Measurements from ENCODE around the gene LMAN2.

Gene LMAN2

DNA sequence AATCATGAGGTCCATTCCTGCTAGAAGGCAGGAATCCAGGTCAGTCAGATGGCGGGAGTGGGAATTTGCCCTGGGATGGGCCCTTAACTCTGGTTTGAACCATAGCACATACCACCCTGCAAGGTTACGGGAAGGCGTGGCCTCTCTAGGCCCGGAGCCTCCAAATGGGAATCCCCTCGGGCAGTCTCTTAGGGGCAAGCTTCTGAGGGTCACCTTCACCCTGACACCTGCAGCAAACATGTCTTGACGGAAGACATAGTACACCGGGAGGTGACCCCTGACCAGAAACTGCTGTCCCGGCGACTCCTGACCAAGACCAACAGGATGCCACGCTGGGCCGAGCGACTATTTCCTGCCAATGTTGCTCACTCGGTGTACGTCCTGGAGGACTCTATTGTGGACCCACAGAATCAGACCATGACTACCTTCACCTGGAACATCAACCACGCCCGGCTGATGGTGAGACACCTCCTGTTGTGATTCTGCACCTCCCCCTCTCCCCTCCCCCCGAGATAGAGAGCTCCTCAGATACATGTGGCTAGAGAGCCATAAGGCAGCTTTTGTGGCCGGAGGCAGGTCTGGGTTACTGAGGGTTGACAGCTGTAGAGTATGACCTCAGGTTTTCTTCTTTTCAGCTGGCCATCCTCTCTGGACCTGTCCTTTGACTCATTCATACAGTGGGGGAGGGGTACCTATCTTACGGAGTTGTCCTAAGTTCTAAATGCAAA is 46.9 kb downstream of the LMAN2 start:
- FAIRE-seq: no peak

DNA sequence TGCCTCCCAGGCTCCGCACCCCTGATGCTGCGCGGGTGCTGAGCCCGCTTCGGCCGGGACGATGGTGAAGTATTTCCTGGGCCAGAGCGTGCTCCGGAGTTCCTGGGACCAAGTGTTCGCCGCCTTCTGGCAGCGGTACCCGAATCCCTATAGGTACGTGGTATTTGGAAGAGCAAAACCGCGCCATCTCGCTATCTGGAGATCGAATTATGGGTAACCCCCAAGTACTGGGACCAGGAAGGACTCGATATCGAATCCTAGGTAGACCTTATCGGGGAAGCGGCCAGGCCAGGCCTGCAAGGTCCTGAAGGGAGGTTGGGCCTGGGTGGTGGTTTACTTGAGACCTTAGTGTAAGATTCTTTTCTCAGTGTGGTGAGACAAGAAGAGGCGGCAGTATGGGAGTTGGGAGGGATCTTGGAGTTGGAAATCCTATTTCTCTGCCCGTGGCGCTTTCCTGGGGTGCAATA is 47.5 kb downstream of the LMAN2 start:
- FAIRE-seq: no peak

DNA sequence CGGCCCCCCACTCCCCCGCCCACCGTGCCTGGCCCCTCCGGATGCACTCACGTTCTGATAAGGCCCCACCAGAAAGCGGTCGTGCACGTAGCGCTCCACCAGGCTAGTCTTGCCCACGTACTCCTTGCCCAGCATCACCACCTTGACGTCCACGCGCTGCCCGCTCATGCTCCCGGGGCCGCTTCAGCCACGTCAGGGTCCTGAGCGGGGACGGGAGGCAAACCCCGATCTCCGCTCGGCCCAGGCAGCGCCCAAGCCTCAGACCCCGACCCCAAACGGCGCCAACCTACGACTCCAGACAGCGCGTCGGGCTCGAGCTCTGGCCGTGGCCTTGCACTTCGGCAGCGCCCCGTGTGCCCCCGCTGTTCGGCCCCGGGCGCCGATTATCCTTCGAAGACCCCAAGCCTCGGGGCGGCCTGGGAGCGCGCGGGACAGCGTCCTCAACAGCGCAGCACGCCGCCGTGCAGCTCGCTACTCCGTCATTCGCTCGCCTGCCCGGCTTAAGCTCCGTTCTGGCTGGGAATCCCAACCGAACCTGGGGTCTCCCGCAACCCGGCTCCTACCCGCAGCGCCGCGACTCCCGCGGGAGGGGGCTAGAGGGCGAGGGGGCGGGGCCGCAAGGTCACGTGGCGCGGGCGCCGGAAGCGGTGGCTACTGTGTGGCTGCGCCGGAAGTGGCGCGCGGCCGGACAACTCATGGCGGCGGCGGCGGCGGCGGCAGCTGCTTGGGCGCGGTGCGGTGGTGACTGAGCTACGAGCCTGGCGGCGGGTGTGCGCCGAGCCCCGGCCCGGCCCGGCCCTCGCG is 48.1 kb downstream of the LMAN2 start, which contains the start of the genes PRELID1 and RAB24:
TSS of gene PRELID1 (plus strand) at position 679 of the 804 bp plus-strand sequence. CDS start 187 bp downstream, outside the sequence.
TSS of gene RAB24 (minus strand) at position 599 of the 804 bp plus-strand sequence. CDS start at position 168, 431 bp downstream.
- FAIRE-seq: no peak

DNA sequence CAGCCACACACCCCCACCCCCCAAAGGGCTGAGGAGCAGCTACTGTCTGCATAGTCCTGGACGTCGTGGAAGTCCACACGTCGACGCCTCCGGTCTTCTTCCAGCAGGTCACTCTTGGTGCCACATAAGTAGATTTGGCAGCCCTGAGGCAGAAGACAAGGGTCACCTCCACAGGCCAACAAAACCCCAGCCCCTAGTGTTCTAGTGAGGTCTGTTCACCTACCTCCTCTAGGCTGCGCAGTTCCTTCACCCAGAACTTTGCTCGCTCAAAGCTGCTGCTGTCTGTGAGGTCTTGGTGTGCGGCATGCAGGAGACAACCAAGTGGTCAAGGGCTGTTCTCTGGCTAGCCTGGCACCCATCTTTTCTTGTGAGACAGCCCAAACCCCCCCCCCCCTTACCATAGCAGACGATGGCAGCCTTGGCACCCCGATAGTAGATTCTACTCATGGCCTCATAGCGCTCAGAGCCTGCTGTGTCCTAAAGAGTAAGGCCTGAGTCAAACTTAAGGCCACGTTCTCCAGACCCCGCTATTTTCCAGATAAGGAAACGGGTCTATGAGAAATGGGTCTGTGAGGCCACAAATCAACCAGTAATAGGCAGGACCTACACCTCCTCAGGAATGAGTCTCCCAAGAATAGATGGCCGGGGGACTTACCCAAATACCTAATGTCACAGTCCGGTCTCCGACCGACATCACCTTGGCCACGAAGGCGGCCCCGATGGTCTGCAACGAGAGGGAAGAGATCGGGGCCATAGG is 48.9 kb downstream of the LMAN2 start:
- no peak for FAIRE-seq

DNA sequence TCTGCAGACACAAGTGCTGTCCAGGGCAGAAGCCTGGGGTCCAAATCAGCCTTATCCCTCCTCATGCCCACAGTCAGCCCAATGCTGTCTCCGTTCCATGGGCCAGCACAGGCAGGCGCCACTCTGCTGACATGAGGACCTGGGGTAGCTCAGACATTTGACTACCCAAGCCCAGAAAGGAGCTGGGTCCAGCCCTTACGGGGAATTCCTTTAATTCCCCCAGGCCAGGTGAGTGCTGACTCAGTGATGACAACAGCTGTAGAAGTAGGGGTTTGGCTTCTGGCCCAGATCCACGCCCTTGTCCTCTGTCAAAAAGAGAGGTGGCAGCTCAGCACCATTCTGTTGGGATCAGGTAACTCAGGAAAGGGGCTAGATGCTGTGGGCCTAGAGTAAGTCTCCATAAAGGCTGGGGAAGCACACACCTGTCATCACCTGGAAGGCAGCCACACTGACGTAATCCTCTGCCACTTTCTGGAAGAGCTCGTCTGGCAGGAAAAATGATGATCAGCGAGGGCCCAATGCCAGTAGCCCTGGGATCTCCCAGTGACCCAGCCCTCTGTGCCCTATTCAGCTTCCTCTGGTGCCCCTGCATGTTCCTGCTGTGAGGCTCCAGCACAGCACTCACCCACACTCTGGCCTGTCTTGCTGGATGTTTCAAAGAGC is 49.8 kb downstream of the LMAN2 start:
- no peak for FAIRE-seq

DNA sequence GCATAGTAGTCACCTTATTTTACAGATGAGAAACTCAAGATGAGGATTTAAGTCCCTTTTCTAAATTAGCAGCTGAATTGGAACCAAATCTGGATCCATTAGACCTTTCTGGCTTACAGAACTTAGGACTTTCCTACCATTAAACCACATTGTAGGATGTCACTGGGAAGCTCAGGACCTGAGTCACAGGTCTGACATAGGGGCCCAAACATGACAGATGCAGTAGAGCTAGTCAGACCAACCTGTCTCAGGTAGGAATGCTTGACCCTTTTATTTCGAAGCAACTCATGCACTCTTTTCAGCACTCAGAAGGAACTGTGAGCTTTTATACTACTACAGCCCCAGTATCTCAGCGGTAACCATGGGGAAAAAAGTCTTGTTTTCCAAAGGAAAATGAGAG is 50.5 kb downstream of the LMAN2 start:
- no peak for FAIRE-seq

DNA sequence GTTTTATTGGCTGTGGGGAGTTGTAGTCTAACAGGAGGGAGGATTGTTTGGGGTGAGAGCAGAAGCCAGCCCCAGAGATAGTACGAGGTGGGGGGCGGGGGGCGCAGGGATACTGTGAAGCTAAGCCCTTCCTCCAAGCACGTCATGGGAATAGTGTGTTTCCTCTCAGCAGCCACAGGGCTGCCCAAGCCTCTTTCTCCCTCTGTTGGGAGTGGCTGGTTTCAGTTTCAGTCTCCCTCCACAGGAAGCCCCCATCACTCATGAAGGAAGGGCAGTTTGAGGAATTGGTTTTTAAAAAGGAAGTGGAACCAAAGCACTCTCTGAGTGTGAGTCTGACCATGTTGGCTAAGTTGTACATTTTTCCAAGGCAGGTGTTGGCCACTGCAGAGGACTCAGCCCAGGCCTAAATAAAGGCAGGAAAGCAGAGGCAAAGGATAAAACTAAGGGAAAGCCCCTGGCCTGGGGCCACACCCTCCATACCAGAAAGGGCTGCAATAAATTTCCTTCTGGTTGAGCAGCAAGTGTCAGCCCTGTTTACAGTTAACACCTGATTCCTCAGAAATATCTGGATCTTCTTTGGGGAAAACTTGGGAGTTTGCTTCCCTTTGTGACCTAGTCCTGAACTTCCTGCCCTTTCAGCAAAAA is 51.1 kb downstream of the LMAN2 start:
- FAIRE-seq: no peak

DNA sequence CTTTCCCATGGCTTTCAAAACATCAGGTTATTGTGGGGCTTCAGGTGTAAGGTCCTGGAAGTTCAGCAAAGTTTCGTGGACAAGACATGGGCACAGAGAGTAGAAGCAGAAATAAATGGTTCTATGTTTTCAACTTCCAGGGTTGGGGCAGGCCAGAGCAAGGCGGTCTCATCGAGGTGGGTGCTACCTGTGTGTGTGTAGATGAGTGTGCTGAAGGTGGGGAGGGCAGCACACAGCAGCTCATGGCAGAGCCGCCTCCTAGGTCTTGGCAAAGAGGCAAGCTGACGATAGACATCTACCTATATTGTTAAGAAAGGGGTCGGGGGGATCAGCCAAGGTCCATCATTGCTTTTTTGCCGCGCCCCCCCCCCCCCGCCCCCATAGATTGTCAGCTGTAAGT is 51.8 kb downstream of the LMAN2 start:
- FAIRE-seq: no peak

DNA sequence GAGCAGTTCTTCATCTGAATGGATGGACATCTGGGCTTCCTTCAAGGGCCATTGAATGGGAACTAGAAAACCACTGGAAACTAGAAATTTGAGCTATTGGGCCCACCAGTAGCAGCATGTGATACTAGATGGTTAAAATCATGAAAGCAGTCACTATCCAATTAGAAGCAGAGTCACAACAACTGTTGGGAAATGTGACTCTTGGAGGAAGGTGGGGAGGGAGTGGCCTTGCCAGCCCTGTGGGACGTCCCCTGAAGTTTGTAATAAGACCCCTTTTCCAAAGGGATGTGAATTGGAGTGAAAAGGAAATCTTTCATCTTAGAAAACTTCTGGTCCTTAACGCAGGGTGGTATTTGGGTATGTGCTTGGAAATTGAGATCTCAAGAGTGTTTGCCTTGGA is 53.5 kb downstream of the LMAN2 start:
- no peak for FAIRE-seq

DNA sequence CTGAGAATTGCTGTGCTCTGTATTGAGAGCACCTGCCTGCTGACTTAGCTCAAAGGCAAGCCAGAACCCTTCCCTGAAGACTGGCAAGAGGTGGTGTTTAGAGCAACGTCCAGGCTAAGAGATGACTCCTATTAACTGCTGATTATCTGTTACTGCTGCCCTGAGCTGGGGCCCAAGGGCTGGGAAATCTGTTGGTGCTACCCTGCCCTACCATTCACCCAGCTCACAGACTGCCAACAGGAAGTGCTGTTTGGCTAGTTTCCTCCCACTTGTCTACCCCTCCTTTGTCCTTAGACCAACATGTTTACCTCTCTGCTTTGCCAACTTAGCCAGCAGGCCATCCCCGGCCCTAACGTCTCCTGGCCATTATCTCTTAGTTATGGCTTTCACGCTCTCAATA is 54.9 kb downstream of the LMAN2 start:
- no peak for FAIRE-seq

DNA sequence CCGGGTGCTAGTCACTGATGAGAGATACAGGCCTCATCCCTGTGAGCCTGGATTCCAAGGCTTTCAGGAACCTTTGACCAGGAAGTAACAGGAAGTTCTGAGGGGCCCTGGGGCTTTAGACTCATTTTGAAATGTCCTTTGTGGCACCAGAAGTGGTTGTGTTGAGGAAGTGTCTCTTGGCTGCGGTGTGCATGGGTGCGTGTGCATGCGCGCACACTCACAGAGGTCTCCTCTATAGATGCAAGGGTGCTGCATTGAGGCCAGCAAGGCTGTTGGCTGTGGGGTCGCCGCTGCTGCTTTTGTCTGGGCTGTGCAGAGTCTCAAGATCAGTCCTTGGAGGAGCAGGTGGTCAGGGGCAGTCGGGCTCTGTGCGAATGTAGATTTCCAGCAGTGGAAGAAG is 55.5 kb downstream of the LMAN2 start:
- FAIRE-seq: no peak

DNA sequence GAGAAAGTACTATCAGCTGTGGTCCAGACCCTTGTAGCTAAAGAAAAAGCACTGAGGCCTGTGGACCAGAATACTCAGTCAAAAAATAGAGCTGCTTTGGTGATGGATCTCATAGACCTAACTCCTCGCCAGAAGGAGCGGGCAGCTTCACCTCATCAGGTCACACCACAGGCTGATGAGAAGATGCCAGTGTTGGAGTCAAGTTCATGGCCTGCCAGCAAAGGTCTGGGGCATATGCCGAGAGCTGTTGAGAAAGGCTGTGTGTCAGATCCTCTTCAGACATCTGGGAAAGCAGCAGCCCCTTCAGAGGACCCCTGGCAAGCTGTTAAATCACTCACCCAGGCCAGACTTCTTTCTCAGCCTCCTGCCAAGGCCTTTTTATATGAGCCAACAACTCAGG is 56.8 kb downstream of the LMAN2 start:
- no peak for FAIRE-seq

DNA sequence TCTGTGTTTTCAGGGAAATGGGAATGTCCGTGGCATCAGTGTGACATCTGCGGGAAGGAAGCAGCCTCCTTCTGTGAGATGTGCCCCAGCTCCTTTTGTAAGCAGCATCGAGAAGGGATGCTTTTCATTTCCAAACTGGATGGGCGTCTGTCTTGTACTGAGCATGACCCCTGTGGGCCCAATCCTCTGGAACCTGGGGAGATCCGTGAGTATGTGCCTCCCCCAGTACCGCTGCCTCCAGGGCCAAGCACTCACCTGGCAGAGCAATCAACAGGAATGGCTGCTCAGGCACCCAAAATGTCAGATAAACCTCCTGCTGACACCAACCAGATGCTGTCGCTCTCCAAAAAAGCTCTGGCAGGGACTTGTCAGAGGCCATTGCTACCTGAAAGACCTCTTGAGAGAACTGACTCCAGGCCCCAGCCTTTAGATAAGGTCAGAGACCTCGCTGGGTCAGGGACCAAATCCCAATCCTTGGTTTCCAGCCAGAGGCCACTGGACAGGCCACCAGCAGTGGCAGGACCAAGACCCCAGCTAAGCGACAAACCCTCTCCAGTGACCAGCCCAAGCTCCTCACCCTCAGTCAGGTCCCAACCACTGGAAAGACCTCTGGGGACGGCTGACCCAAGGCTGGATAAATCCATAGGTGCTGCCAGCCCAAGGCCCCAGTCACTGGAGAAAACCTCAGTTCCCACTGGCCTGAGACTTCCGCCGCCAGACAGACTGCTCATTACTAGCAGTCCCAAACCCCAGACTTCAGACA is 57.5 kb downstream of the LMAN2 start:
- FAIRE-seq: no peak

DNA sequence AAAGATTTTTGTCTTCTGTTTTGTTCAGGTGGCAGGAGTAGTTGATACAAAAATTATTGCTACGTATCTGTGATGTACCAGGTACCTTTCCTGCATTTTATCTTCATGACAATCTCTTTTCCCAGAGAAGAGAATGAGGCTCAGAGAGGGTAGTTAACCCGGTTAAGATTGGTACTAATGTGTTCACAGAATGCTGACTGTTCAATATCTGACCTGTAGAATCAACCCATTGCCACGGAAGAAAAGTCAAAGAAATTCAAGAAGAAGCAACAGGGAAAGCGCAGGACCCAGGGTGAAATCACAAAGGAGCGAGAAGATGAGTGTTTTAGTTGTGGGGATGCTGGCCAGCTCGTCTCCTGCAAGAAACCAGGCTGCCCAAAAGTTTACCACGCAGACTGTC is 59.7 kb downstream of the LMAN2 start:
- no peak for FAIRE-seq

DNA sequence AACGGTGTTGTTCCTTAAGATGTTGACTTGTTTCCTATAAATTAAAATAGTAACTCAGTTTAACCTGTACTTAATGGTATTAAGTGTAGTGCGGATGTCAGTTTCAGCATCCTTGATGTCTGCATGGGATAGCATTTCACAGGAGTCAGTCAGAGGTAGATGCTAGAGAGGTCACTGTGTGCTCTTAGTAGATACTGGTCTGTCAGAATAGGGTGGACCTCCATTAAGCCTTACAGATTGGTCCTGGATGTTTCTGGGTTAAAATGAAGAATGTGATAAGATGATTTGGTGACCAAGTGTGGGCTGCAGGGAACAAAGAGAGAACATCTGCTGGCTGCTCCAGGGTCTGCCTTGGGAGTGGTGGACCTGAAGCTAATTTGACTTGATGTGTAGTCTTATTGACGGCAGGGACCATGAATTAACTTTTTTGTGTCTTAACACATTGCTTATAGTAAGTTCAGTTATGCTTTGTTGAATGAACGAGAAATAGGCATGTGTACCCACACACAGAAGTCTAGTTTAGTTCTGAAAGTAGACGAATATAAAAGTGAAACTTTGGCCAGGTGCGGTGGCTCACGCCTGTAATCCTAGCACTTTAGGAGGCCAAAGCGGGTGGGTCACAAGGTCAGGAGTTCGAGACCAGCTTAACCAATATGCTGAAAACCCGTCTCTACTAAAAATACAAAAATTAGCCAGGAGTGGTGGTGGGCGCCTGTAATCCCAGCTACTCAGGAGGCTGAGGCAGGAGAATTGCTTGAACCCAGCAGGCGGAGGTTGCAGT is 60.5 kb downstream of the LMAN2 start:
- no peak for FAIRE-seq

DNA sequence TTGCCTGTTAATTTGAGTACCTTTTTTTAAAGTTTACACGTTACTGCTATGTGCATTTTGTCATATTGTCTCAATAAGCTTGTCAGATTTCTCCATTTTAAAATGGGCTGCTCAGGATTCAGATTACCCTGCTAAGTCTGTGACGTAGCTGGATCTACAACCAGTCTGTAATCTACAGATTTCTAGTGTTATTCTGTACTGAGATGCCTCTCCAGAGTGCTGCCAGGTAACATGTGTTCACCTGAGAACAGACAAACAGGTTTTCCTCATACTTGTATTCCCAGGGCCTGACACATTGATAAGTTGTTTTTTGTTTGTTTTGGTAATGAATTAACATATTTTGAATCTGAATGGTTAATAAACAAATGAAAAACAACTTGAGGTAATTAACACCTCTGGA is 63.3 kb downstream of the LMAN2 start:
- no peak for FAIRE-seq
